Body of pancreas (tissue), 4 donors: ENCODE data around the gene TBX2. TPM values are rescaled to one million over a fixed set of nuclear protein-coding genes. Genes with fewer than 3 reads are reported as not detected.

ENCODE experiments used
- ATAC-seq: fragments of 150-250 bp; one replicate; pipeline ENCODE4 v1.9.1; 2016
- DNase-seq, 4 donors: peaks; one replicate each; pipeline ENCODE4 v3.0.0-alpha.2; 2019
- H3K27ac ChIP-seq, 4 donors: fragments of 200-600 bp; sonication (generic); 1 replicate in 3 of 4; 2 replicates in 1 of 4; pipeline versions ENCODE4 v1.5.1 to v1.6.1; 2016 to 2019; ENCODE audit warnings: mild to moderate bottlenecking in 1 of 4, mixed read lengths in 1 of 4, moderate library complexity in 1 of 4
- H3K27me3 ChIP-seq, 2 donors: fragments of 200-600 bp; sonication (generic); one replicate each; pipeline ENCODE4 v1.6.0; 2016; ENCODE audit warnings: mild to moderate bottlenecking in 1 of 2
- H3K36me3 ChIP-seq, 2 donors: fragments of 200-600 bp; sonication (generic); replicated peaks in 1 of 2; 2 replicates each; pipeline ENCODE4 v1.5.1; 2016; ENCODE audit warnings: low read depth in 2 of 2; ENCODE audit not compliant: insufficient read depth in 1 of 2
- H3K4me1 ChIP-seq: fragments of 200-600 bp; sonication (generic); one replicate; pipeline ENCODE4 v1.6.0; 2016
- H3K4me3 ChIP-seq, 2 donors: fragments of 200-600 bp; sonication (generic); 1 replicate in 1 of 2; 2 replicates in 1 of 2; pipeline ENCODE4 v1.5.1; 2016 to 2019
- H3K9me3 ChIP-seq, 3 donors: fragments of 200-600 bp; sonication (generic); 1 replicate in 2 of 3; 2 replicates in 1 of 3; pipeline ENCODE4 v1.5.1; 2016
- CTCF ChIP-seq, 7 experiments: fragments of 450-650 bp in 4 of 7; fragments of 200-600 bp in 3 of 7; sonication (generic) in 3 of 7; IDR thresholded peaks; one replicate each; pipeline ENCODE4 v1.5.1; 2016 to 2019; ENCODE audit warnings: antibody characterized with exemption in 7 of 7
- POLR2A ChIP-seq, 3 donors: fragments of 450-650 bp; IDR thresholded peaks; one replicate each; pipeline ENCODE4 v1.6.1; 2016; ENCODE audit warnings: antibody characterized with exemption in 3 of 3, mild to moderate bottlenecking in 2 of 3
- WGBS, 2 donors: methylation state at CpG; one replicate each; pipeline ENCODE4 v1.1.5; 2017; 5-methylcytosine and 5-hydroxymethylcytosine counted together
- intact Hi-C: fragments of 100-400 bp; cut with DNase I; formaldehyde crosslinking; loops from one replicate; pipeline ENCODE4 v1.15.1; 2023
- total RNA-seq, 2 donors: library from RNA; depleted of rRNA; stranded (reverse); fragments of >200 nt; gene quantifications; one replicate each; pipeline ENCODE4 v1.1.0, GENCODE V29; 2016

The TBX2 gene
- total RNA-seq, 2 donors from 2014 or later = 4.9 to 6.9 TPM

- ATAC-seq = peak; percentile 63
- 20 to 59% methylated on average over 13 to 32 of the region's 43 CpGs for WGBS, 2 donors
- Histone ChIP-seq H3K36me3 (no peaks in the 10 kb centered on the region), H3K27ac (no peak overlapping the region), H3K27me3 (no peaks in the 10 kb centered on the region), H3K4me3 (no peak overlapping the region), H3K4me1 (peaks cover 25% of the 10 kb centered on the region), H3K9me3 (no peaks in the 10 kb centered on the region)
- peak; percentile 75 to 82 (median 81) for DNase-seq
- TF ChIP-seq POLR2A (IDR thresholded peaks at IDR 0.05) (no peak), CTCF (IDR thresholded peaks at IDR 0.05) (peak; percentile 78 to 95 (median 88))
- intact Hi-C loops = loop anchor here (10.0 kb wide), 2 partner anchors 138 to 418 kb away; no protein-coding TSS in a partner anchor
These were observed 17.1 kb downstream of the TBX2 start for GRCh38 chr17:61416540-61417363.

GRCh38 chr17:61418449-61418848, 18.8 kb downstream of the TBX2 start:
- H3K36me3 ChIP-seq = no peaks in the 10 kb centered on the region
- ATAC-seq (no peak), DNase-seq (no peak)
- H3K27me3 ChIP-seq = no peaks in the 10 kb centered on the region
- H3K27ac ChIP-seq = no peak overlapping the region
- H3K4me1 ChIP-seq = peaks cover 9% of the 10 kb centered on the region
- H3K4me3 ChIP-seq = no peak overlapping the region
- no peak for TF ChIP-seq POLR2A (IDR thresholded peaks at IDR 0.05)
- TF ChIP-seq CTCF (IDR thresholded peaks at IDR 0.05) = no peak
- intact Hi-C loops = loop anchor here (10.0 kb wide), 2 partner anchors 136 to 416 kb away; no protein-coding TSS in a partner anchor
- WGBS, 2 donors = 86 to 93% methylated on average over 2 of the region's 2 CpGs
- no peaks in the 10 kb centered on the region for H3K9me3 ChIP-seq

- ATAC-seq (no peak), DNase-seq (no peak)
- Histone ChIP-seq H3K4me3 (no peak overlapping the region), H3K9me3 (no peaks in the 10 kb centered on the region), H3K27me3 (no peaks in the 10 kb centered on the region), H3K36me3 (no peaks in the 10 kb centered on the region), H3K4me1 (peaks cover 9% of the 10 kb centered on the region), H3K27ac (no peak overlapping the region)
- TF ChIP-seq CTCF (IDR thresholded peaks at IDR 0.05) (no peak), POLR2A (IDR thresholded peaks at IDR 0.05) (no peak)
- 65 to 72% methylated on average over 8 of the region's 8 CpGs for WGBS, 2 donors
- intact Hi-C loops = loop anchor here (10.0 kb wide), 2 partner anchors 135 to 415 kb away; no protein-coding TSS in a partner anchor
These were observed 19.9 kb downstream of the TBX2 start for GRCh38 chr17:61419496-61420046.

GRCh38 chr17:61420052-61420451, 20.4 kb downstream of the TBX2 start:
- intact Hi-C loops = no loop called here
- no peak for ATAC-seq
- Histone ChIP-seq H3K27ac (no peak overlapping the region), H3K9me3 (no peaks in the 10 kb centered on the region), H3K4me1 (peaks cover 9% of the 10 kb centered on the region), H3K36me3 (no peaks in the 10 kb centered on the region), H3K27me3 (no peaks in the 10 kb centered on the region), H3K4me3 (no peak overlapping the region)
- TF ChIP-seq POLR2A (IDR thresholded peaks at IDR 0.05) (no peak), CTCF (IDR thresholded peaks at IDR 0.05) (no peak)
- WGBS, 2 donors = 66 to 73% methylated on average over 4 of the region's 4 CpGs
- no peak for DNase-seq
